Endometrial microvascular endothelial cells (primary cell): ENCODE data around the gene ADGRD1. TPM values are rescaled to one million over a fixed set of nuclear protein-coding genes. Genes with fewer than 3 reads are reported as not detected.

Source experiments
- in situ Hi-C: cut with HindIII; loops from 2 replicates; pipeline ENCODE4 v1.10.0; 2017; ENCODE audit warnings: low sequenced_read_pairs, low pct_unique_long_range_greater_than_20kb; ENCODE audit errors: inconsistent ontology term
- total RNA-seq: library from RNA; depleted of rRNA; stranded (reverse); fragments of >200 nt; gene quantifications from one replicate; pipeline ENCODE4 v1.2.3, GENCODE V29; 2015; ENCODE audit errors: inconsistent ontology term

Gene ADGRD1
- total RNA-seq, 1 donor from 2014 or later, result not detected

DNA sequence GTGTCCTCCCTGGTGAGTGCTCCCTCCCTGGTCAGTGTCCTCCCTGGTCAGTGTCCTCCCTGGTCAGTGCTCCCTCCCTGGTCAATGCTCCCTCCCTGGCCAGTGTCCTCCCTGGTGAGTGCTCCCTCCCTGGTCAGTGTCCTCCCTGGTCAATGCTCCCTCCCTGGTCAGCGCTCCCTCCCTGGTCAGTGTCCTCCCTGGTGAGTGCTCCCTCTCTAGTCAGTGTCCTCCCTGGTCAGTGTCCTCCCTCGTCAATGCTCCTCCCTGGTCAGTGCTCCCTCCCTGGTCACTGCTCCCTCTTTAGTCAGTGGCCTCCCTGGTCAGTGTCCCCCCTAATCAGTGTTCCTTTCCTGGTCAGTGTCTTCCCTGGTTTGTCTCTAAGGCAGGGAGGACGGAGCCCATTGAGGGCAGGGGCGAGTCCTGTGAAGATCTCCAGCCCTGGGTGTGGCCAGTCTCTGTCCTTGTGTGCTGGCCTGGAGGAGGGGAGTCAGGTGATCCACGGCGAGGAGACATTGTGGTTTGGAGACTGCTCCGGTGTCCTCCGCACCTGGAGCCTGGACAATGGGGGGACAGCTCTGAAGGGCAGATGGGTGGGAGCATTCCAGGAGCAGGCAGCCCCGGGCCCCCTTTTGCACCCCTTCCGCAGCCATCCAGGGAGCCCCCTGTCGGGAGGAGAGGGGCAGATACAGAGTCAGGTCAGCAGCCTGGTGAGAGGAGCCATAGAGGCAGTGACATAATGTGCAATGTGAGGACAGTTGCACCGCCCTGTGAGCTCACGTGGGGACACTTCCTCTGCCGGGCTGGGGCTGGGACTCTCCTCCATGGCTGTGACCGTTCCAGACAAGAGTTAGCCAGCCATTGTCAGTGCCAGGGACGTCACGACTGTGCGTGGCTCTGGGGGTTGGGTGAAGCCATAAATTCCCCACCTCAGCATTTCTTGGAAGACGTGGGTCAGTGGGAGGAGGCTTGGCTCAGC lies 93.4 kb downstream of the ADGRD1 start:
- in situ Hi-C loops, result no loop called here

DNA sequence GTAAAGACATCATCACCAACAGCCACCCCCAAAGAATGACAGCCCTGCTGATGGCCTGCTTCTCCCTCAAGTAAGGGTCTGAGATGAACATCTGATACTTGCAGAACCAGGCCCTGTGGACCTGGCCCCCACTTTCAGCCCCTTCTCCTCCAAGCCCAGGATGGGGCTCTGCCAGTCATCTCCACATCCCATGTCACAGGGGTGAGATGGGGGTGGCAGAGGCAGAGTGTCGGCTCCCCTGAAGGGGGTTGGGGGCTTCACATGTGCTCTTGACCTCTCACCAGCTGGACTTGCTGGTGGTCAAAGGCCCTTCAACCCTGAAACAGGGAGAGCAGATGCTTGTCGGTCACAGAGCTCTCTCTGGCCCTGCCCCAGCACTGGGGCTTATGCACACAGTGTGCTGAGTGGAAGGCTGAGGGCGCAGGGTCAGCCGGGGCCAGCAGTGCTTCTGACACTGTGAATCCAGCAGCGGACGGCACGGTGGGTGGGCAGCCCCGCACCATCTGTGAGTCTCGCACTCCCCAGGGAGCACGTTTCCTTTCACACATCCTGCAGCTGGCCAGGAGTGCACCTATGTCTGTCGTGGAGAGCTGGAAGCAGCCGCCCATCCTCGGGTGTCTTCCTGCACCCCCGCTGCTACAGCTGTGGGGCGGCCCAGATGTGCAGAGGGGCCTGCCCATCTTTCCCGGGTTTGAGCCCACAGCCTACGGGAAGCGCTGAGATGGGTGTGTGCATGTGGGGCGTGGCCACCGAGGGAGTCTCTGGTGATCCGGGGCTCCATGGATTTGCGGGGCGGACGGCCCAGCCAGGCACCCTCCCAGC lies 94.3 kb downstream of the ADGRD1 start:
- in situ Hi-C loops, result no loop called here

DNA sequence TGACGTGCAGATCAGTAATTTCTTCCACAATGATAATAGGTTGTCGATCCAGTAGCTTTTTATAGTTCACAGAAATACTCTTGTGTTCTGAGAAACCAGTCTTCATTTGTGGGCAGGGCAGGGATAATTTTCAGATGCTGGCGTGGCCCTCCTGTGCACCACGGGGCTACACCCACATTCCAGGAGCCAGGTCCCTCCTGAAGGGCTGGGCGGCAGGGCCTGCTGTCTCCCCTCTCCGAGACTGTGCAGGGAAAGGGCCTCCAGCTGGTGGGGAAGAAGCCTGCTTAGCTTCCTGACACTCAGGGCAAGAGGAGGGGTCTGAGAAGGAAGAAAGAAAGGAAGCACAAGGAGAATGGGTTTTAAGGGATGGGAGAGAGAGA lies 94.9 kb downstream of the ADGRD1 start:
- in situ Hi-C loops, result no loop called here

DNA sequence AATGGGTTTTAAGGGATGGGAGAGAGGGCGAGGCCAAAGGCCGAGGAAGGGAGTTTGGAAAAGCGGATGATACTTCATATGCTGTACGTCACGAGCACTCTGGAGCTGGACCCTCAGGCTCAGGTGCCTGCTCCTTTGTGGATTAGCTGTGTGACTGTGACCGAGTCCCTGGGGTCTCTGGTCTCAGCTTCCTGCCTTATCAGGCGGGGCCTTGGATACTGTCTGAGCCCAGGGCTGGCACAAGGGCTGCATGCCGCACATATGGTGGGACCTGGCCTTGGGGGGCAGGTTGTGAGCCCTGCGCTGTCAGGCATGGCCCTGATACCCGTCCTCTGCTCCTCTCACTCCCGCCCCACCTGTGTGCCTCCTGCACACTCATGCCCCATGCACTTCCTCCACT lies 95.3 kb downstream of the ADGRD1 start:
- in situ Hi-C loops, result no loop called here

DNA sequence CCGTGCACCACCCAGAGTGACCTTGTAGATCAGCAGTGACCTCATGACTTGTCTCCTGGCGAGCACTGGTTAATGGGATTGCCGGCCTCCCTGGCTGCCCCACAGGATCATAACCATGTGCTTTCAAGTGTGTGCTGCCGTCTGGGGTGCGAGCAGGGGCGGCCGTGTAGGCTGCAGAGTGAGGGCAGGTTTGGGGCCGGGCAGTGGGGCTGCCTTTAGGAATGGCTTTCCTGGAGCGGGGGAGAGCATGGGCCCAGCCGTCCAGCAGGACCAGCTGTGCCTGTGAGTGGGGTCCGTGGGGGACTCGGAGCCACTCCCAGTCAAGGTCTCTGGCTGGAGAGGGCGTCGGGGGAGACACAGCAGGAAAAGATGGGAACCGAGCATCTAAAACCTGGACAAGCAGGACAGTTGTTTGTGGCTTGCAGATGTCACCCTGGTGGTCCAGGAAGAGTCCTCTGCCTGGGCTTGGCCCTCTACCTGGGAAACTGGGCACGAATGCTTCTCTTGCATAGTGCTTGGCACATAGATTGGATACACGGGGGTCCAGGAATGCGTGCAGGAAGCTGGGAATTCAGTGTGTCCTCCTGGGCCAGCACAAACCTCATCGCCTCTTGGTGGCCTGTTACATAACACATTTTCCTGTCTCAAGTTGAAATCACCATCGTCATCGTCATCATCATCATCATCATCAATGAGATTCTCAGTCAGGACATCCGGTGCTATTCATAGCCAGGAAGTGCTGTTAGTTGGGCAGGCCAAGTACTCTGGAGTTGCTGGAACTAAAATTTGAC lies 96.0 kb downstream of the ADGRD1 start:
- in situ Hi-C loops, result no loop called here

DNA sequence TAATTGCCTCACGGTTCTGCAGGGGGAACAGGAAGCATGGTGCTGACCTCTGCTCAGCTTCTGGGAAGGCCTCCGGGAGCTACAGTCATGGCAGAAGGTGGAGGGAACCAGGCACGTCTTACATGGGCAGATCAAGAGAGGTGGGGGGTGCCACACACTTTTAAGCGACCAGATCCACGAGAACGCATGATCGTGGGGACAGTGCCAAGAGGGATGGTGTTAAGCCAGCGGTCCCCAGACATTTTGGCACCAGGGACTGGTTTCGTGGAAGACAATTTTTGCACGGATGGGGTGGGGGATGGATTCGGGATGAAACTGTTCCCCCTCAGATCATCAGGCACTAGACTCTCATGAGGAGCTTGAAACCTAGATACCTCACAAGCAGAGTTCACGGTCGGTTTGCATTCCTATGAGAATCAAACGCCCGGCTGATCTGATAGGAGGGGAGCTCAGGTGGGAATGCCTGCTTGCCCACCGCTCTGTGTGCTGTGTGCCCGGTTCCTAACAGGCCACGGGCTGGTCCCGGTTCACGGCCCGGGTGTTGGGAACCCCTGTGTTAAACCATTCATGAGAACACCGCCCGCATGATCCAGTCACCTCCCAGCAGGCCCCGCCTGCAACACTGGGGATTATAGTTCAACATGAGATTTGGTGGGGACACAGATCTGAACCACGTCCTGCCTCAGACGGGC lies 96.9 kb downstream of the ADGRD1 start:
- in situ Hi-C loops, result no loop called here

DNA sequence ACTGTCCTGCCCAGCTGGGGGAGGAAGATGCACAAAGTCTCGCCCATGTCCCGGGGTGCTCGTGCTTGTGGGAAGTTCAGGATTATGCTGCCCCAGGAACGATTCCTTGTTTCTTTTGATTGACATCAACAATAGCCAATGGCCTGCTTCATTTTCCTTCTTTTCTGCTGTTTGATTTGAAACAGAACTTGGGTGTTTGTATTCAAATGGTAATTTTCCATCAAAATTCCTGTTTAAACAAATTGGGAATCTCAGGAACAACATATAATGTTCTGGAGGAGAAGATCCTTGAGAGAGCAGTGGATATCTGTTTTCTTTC lies 97.4 kb downstream of the ADGRD1 start:
- in situ Hi-C loops, result no loop called here

DNA sequence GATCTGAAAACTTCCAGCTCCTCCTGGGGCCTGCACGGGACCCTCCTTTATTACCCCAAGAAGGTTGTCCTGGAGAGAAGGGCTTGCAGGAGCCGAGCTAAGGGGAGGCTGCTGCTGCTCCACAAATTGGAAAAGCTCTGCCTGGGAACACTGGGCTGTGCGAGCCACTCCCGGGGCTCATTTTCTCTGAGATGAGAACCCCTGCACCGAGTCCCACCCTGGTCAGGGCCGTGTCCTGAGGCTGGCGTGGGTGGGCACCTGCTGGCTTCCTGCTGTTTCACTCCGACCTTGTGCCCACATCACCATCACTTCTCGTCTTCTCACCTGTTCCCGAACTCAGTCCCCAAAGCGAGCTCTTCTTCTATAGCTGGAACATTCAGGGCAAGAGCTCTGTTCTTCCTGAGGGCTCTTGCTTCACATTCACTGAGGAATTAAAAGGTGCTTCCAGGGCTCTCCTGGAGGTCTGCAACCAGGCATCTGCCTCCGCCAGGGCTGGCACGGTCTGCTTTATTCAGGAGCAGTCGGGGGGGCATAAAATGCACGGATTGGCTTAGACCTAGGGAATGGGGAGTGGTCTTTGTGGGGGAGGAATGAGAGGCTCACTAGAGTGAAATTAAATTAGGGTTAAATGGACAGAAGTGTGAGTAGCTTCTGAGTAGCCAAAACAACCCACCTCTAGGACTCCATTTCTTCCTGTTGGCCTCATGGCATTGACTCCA lies 98.5 kb downstream of the ADGRD1 start:
- in situ Hi-C loops, result no loop called here

DNA sequence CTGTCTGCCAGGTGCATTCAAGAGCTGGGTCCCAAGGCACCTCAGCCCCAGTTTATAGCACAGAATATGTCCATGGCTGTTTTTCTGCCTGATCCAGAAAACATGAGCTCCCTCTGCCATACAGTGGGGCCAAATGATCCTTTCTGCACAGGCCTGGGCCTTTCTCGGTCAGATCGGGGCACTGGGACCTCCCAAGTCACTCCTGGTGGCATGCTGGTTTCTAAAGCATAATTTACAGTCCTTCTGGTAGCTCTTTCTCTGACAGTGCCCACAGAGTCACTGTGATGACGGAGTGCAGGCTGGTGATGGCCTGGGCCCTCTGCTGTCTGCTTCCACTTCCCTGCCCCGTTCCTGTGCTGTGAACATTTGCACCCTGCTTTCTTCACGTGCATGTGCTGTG lies 99.2 kb downstream of the ADGRD1 start:
- in situ Hi-C loops, result no loop called here

DNA sequence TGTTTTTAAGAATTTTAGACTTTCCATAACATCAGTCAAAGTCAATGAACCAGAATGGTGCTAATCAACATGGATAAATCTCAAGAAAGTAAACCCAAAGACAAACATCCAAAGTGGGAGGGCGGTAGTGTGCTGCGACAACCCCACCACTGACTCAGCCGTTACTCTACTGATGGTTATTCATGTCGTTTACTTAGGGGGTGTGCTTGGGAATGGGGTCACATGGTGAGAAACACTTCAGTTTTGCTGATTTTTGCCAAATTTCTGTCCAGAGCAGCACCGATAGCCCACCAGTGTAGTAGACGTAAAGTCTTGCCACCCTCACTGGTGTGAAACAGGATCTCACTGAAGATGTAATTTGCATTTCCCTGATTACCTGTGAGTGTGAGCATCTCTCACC lies 99.9 kb downstream of the ADGRD1 start:
- in situ Hi-C loops, result no loop called here

DNA sequence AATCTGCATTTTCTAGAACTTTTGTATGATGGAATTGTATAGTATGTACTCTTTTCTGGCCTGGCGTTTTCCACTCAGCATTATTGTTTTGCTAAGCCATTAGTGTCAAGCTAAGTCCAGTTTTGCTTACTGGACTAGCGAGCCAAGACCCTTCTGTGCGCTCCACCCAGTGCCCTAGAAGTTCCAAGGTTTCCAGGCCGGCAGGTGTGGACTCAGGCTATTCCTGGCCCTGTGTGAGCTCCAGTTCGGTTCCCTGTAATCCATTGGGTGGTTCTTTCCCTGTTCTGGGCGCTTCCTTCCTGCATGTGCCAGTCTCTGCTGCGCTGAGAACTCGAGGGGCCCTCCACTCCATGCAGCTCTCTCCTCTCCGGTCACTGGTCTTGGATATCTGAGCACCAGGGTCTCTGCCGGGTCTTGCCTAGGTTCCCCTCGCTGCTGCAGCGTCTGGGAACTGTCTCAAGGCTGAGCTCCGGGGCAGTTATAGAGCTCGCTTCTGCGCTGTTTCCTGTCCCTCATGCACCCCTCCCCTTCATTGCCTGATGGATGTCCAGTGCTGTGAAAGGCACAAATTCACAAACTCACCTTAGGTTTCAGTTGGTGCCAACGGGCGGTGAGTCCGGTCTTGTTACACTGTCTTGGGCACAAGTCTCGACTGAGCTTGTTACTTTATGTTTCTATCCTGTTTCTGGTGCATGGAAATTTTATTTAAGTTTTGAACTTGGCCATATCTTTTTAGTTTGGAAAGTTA lies 100.8 kb downstream of the ADGRD1 start:
- in situ Hi-C loops, result no loop called here

DNA sequence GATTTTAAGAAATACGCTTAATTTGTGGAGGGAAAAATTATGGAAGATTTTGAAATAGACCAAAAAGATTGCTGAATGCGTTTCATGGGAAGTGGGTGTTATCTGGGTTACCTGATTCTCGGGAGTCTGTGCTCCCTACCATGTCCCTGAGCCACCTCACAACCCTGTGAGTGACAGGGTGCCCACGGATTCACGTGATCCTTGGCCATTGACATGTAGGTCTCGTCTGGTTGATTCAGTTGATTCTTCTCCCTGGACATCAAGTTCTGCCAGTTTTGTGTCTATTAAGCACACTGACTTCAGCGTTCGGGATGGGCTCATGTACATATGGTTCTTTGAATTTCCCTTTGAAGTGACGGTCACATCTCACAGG lies 101.4 kb downstream of the ADGRD1 start:
- in situ Hi-C loops, result no loop called here

DNA sequence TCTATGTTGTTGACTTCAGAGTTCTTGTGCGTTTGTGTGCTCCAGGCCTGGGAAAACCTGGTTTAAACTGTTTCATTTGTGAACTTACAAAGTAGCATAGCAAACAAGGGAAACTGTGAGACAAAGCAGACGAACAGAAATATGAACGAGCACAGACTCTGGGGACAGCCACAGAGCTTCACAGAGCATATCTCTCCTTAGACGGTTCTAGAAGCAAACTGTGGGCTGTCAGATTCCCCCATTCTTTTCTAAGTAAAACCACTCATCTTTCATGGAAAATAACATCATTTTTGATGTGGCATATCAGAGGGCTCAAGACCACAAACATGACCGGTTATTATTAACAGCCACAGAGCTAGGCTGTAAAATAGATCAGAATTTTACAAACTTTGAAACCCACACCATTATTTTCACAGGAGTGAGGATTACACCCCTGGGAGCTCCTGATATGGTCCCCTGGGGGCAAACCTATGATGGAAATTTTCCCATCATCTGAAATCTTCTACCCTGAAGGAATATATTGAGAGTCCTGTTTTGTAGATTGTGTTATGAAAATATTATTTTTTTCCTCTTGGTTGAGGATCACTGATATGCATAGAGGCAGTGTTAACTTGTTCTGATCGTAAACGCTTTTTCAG lies 102.0 kb downstream of the ADGRD1 start:
- in situ Hi-C loops, result no loop called here

DNA sequence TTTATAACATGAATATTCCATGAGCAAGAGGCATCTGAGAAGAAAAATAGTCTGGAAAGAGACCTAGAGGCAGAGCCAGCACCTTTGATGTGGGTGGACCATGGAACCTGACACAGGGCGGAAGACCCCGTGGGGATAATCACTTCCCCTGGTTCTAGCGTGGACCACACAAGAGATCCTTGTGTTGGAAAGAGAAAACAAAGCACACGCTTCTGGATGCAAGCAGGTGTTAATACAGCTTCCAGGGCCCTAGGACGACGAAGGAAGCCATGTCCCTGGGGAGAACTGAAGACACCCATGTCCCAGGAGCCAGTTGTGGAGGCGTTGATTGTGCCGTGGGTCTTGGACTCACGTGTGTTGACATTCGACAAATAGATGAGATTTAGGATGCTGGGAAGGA lies 102.9 kb downstream of the ADGRD1 start:
- in situ Hi-C loops, result no loop called here

DNA sequence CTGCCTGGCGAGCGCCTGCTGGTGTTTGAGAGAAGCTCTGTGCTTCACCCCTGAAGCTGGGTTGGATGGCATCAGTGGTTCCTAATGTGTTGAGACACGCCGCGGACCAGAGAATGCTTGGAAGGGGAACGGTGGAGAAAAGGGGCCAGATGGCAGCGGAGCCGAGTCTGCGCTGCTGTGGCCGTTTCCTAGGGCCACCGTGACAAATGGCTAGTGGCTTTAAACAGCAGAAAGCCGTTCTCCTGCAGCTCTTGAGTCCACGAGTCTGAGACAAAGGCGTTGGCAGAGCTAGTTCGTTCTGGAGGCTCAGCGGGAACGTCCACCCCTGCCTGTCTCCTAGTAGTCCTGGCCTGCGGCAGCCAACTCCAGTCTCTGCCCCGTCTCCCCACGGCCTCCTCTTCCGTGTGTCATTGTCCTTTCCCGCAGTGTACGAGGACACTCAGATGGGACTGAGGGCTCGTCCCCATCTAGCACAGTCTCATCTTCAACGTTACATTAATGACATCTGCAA lies 103.6 kb downstream of the ADGRD1 start:
- in situ Hi-C loops, result no loop called here

DNA sequence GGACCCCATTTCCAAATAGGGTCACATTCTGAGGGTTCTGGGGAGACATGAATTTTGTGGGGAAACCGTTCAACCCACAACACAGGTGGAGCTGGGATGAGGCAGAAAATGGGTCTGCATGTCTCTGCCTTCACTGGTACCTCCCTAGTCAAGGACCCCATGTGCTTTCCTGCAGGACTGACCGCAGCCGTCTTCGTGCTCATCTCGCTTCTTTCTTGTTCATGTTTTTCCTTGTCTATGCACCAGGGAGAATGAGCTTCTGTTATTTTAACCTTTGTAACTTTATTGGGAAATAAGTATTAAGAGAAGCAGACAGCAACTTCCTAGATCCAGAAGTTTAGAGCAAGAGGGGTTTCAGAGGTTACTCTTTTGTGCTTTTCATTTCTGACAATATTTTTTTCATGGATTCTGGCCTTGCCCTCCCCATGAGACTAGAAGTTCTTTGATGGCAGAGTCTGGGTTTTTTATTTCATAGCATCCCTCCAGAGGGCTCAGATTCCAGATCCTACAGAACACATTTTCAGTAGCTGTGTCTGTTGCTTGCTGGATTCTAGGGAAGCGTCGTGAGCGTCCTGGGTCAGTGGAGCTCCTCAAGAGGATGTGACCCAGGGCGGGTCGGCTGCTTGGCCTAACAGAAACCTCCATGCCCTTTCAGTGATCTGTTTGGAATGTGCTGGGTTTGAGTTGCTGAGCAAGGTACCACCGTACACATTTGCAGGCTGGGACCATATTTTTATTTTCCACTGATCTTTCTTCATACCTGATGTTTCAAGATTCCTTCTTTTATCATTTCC lies 104.2 kb downstream of the ADGRD1 start:
- in situ Hi-C loops, result no loop called here
